ENCODE measurements around the gene RYR3. TPM values are rescaled to one million over a fixed set of nuclear protein-coding genes. Genes with fewer than 3 reads are reported as not detected.

The RYR3 gene
- total RNA-seq, 1 experiment from 2014 or later: under 0.01 TPM

DNA sequence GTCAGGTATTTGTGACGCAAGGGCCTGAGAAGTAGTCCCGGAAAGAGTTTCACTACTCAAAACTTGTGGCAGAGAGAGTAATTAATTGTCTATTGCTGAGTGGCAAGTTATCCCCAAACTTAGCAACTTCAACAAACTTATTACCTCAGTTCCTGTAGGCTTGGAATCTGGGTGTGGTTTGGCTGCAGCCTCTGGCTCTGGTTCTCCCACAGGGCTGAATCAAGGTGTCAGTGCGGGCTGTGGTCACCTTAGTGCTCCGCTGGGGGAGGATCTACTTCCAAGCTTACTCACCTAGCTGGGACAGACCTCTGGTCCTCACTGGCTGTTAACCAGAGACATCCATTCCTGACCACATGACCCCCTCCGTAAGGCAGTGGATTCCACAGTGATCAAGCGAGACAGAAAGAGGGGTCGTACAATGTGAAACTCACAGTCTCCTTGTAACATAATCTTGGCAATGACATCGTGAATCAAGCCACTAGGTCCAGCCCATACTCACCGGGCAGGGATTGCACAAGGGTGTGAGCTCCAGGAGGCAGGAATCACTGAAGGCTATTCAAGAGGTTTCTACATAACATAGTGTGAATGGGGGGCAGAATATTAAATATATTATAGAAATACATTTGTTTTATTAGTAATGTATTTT, 138.3 kb downstream of the RYR3 start:
- DNase-seq (ENCODE audit: low read depth): no peak

DNA sequence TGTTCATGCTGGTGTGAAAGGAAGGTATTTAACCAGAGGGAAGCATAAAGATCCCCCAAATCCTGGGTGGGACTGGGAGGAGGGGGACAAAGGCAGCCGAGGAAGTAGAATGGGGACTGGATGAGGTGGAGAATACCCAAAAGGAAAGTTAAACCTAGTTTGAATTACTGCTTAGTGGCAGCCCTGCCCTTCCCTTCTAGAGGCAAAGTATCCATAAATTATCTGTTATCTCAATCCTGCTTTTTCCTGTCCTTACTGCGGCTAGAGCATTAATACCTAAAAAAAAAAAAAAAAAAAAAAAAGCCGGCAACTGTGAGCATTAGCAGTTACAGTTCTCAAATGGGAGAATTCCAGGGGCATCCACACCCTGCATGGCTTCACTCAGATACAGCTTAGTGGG, 139.0 kb downstream of the RYR3 start:
- no peak for DNase-seq (ENCODE audit: low read depth)

DNA sequence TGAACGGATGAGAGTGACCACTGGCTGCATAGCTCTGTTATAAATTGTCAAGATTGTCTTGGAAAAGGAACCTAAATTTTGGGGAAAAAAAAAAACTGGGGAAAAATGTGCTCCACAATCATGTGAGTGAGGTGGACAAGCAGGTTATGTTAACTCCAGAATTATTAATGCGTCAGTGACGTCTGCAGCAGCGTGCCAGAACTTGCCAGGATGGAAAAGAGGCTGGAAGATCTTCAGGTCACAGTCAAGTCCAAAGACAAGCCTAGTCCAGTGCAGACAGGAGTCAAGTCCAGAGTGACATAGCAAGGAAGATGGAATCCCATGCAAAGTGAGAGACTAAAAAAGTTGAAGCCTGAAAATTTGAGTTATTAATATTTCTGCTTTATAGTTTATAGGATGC, 140.6 kb downstream of the RYR3 start:
- DNase-seq (ENCODE audit: low read depth): no peak

DNA sequence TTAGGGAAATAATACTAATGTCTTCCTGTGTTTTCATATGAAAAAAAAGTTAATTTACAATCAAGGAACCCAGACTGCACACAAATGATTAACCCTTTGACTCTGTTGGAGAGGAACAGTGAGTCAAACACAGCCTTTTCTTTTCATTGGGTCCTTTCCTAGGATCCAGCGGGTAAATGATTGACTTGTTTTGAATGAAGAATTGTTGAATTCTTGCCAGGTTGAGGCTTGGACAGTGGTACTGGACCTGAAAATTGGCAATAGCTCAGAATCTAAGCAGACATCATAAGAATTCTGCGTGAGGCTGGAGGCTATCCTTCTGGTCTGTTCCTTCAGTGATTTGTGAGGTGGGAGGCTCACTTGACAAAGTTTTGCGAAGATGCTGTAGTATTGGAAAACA, 143.0 kb downstream of the RYR3 start:
- DNase-seq (ENCODE audit: low read depth): no peak

DNA sequence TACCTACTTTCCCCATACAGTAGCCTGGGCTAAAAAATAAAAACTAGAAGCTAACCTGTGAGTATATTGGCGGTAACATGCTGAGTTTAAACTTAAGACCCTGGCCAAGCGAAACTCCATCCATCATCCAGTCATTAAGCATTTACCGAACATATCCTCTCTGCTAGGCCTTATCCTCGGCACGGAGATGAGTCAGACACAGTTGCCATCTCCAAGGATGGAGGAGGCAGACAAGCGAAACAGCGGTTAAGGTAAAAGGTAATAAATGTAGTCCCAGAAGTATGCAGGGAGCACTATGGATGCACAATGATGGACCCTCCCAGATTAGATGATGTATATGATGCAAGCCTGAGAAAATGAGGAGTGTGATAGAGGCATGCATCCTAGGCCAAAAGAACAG, 143.6 kb downstream of the RYR3 start:
- DNase-seq (ENCODE audit: low read depth): no peak

DNA sequence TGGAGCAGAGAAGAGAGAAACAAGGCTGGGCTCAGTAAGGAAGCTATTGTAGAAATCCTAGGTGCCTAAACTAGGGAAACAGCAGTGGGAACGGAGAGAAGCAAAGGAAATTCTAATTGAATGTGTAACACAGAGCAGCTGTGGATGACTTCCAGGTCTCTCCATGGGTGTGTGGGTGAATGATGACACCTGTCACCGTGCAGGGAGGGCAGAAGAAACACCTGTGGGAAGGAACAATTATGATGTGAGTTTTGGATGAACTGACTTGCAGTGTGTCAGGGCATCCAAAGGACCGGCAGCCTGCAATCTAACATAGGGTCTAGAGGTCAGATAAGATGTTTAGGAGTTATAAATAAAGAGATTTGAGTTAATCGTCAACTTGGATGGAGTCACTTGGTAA, 144.2 kb downstream of the RYR3 start:
- DNase-seq (ENCODE audit: low read depth): no peak

DNA sequence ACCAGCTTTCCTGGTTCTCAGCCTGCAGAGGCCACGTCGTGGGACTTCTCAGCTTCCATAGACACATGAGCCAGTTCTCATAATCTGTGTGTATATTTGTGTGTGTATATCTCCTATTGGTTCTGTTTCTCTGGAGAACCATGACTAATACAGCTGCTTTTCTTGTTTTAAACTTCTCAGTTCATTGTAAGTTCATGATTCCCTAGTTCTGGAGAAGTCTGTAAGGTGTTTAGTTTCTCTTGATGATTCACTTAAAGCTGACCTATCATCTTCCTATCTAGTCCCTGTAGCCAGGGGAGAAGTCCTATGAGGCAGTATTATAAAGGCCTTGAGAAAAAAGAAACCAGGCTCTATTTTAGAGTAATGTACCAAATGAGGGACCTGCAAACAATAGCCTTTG, 147.7 kb downstream of the RYR3 start:
- no peak for DNase-seq (ENCODE audit: low read depth)

DNA sequence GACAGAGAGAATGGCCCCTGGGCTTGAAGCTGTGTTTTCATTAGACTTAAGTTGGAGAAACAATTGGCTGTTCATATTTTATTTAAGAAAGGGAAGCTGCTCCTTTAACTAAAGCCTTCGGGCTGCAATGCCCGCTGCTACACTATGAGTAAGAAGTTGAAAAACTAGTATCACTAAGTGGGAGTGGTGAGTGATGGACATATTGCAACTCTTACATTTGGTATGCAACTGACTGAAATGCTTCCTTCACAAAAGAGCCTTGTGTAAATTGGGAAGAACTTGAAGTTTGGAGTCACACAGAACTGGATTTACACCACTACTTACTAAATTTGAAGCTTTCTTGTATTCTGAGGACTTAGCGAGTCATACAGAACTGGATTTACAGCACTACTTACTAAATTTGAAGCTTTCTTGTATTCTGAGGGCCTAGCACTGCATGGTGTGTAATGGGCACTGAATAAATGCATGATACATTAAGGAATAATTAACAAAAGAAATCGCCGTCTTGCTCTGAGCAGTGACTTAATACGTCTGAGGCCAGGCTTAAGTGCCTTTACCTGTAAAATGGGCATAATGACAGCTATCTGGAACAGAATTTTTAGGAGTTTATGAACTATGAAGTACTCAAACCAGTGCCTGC, 149.5 kb downstream of the RYR3 start:
- no peak for DNase-seq (ENCODE audit: low read depth)

DNA sequence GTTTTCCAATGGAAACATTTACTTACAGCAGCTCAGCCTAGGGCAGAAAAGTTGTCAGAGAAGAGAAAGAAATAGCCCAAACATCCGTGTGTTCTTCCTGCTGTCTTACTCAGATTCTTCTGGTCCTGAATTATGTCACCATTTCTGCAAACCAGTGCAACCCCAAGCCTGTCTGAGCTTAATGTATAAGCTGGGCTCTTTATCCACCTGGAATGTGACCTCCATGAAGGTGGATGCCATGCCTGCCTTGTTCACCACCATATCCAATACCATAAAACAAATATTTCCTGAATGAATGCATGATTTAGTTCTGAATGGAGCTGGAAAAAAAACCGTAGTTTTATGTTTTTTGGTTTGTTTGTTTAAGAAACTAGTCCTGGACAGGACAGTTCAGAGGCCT, 150.9 kb downstream of the RYR3 start:
- DNase-seq (ENCODE audit: low read depth): no peak

DNA sequence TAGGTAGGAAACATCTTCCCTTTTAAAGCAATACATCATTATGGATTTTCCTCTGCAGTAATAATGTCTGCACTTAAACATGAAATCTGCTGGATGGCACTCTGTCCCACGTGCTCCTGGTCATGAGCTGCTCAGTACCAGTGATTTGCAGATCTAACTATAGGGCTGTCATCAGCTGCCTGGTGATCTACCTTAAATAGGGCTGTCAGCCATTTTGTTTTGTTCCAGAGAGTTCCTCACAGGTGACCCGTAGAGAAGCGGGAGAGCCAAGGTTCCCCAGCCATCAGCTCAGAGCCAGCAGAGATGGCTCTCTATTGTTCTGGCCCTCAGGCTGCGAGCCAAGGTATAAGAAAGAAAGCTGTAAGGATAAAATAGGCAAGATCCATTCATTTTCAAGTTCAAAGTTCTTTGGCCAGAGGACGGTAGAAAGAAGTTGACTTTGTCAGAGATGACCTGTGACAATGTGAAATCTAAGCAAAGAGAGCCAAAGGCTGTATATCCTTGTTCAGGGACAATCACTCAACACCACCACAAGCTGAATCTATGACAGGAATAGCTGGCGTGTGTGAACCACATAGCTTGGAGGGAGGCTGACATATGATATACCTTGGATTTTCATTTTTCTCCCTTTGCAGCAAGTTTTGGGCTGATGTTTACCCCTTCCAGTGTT, 156.5 kb downstream of the RYR3 start:
- no peak for DNase-seq (ENCODE audit: low read depth)

DNA sequence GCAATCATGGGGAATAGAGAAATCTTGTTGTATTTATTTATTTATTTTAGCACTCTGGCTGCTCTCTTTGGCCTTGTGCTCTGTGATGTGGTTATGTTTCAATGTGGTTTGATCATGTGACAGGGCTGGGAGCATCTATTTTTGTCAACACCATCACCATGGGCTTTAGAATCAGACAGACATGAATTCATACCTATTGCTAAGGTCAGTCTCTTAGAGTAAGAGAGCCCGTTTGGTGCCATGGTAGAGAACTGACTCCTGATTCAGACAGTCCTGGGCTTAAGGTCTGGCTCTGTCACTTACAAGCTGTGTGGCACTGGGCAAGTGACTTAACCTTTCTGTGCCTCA, 157.0 kb downstream of the RYR3 start:
- no peak for DNase-seq (ENCODE audit: low read depth)

DNA sequence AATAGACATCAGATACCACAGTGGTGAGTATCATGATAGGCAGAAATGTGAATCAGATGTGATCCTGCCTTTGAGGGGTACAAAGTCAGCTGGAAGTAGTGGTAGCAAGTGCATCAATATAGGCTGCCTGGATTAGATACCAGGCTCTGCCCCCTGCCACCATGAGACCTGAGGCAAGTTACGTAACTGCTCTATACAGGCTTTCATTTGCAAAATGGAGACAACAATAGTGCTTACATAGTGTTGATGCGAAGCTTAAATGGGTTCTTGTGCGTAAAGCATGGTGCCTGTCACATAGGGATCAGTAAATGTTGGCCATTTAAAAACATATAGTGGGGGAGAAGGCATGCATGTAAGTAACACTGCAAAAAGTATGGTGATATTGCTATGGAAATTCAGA, 158.0 kb downstream of the RYR3 start:
- DNase-seq (ENCODE audit: low read depth): no peak

DNA sequence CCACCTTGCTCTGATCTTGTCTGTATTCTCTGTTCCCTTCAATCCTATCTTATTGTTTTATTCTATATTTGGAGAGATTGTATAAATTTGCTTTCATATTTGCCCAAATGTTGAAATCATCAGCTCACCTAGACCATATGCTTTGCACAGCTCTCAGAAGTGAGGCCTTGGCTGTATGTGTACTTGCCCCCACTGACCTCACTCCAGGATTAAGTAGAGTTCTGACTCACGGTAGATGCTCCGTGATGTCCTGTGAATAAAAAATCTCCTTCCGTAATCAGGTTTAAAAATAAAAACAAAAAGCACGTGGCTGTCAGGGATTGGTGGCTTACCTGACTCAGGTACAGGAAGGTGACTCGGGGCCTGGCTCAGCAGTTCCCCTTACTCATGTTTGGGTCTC, 162.2 kb downstream of the RYR3 start:
- DNase-seq (ENCODE audit: low read depth): no peak

DNA sequence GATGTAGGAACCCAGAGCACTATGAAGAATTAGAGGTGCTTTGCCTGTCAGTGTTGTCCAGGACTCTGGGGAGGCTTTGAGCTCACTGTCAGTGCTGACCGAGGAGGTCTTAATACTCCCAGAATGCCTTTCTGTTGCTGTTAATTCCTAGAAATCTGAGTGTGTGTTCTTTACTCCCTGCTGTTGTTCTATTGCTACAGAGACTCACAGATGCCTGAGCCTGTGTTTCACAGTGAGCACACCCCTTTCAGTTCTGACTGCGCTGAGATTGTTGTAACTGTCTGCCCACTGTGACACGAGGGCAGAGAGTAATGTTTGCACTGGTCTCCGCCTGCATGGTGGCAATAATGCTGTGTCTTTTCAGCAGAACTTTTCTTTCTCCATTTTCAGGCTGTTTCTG, 162.9 kb downstream of the RYR3 start:
- DNase-seq (ENCODE audit: low read depth): no peak

DNA sequence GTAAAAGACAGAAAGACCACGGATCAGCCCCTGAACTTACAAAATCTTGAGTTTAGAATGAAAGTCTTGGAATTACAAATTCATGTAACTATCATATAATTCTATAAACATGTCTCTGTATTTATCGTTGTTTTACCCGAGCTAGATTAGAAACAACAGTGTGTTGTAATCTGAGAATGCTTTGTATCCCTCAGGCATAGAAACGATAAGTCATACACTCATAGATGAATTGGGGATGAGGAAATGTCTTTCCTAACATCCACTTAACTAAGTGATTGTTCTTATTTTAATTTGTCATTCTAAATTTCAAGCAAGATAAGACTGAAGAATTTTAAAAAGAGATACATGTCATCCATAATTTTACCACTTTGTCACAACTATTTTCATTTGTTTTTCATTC, 165.3 kb downstream of the RYR3 start:
- DNase-seq (ENCODE audit: low read depth): no peak

DNA sequence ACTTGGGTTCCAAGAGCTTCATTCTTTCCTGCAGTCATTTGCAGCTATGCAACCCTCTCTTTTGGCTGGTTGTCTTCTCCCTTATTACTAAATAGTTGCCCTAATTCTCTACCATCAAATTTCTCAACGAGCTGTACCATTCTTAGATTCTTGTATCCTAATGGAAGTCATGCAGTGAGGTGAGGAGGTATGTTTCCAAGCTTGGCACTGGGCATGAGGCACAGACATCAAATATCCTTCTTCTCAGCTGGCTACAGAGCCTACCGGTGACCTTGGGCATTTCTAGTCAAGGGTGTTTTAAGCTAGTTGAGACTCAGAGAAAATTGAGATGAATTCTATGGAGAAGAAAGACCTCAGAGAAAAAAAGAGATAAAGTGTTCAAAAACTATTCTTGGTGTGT, 166.1 kb downstream of the RYR3 start:
- DNase-seq (ENCODE audit: low read depth): no peak

DNA sequence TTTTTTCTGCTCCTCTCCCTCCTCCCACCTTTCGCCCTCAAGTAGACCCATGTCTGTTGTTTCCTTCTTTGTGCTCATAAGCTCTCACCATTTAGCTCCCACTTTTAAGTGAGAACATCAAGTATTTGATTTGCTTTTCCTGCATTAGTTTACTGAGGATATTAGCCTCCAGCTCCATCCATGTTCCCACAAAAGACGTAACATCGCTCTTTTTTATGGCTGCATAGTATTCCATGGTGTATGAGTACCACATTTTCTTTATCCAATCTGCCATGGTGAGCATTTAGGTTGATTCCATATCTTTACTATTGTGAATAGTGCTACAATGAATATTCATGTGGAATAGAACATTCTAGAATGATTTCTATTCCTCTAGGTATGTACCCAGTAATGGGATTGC, 178.6 kb downstream of the RYR3 start:
- no peak for DNase-seq (ENCODE audit: low read depth)

DNA sequence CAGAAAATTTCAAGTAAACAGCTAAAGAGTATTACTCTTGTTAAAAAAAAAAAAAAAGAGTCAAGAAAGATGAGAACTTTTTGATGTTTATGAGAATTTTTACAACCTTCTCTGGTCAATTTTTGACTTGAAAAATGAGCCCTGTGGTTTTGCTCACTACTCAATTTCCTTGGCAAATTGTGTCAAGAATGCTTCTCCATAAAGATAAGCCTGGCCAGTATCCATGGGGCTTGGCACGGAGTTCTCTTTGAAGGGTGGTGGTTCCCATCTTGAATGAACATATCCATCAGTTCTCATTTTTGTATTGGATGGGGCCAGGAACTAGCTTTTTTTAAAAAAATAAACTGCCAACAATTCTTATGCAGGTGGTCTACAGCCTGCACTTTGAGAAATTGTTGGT, 179.9 kb downstream of the RYR3 start:
- DNase-seq (ENCODE audit: low read depth): no peak

DNA sequence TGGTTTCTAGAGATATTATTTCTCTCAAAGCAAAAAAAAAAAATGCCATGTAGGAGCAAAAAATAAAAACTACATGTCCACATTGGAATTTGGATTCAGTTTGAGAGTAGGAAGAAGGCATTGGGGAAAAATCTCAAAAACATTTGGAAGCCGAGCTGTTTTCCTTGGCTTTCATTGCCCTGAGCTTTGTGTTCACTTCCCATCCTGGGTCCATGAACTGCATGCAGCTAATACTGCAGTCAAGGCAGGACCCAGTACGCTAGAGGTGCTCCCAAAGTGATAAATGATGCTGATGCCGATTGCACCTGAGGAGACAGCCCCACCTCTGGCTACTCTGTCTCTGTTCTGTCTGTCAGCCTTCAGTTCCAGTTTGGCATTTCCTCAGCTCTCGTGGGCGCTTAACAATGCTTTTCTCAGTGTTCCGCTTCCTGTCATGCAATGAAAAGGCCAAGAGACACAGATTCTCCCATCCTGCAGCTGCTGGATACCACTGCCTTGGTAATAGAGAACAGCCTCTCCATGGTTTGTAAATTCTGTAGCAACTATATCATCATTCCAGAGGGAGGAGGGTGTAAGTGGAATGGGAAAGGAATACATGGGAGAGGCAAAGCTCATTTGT, 181.8 kb downstream of the RYR3 start:
- DNase-seq (ENCODE audit: low read depth): no peak

DNA sequence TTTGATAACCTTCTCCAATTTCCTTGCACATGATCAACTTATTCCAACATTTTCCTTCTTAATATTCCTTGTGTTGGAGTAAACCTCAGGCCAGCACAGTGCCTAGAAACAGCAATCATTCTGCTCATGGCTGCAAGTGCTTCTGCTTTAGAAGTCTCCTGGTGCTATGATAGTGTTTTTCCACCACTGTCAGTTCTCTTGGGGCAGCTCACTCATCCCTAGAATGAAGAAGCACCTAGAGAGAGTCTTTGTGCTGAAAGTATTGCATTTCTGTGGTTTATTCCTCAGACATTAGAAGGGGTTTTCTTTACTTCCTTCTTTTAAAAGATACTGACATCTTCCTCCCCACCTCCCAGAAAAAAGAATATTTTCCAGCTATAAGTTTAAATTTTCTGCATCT, 183.5 kb downstream of the RYR3 start:
- no peak for DNase-seq (ENCODE audit: low read depth)

DNA sequence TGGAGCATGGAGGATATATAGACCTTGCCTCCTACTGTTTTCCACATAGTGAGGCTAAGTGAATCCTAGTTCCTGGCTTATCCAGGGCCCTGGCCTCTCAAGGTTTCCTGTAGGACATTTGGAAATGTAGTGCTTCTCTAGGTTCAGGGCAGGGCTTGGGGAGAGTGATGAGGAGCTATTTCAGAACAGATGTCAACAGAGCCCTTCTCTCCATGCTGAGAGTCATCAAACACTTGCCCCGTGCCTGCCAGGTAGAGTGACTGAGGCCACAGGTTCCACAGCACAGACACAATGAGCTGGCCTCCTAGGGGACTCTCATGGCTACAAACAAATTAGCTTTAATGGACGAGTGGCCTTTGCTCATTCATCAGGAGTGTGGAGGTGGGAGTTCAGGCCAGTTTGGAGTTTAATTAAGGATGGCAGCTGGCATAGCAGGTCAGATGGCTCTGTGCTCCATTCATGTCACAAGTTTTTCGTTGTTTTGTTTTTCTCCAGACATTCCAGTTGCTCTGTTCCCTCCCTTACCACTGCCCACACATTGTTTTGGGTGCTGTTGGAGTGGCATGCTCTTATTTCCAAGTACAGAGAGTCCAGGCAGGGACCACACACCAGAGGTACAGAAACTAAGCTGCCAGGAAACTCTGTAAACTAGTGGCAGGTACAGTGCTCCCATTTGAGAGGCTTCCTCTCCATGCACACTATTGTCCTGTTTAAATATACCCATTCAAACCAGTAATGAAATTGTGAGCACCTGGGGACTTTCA, 189.8 kb downstream of the RYR3 start:
- no peak for DNase-seq (ENCODE audit: low read depth)

DNA sequence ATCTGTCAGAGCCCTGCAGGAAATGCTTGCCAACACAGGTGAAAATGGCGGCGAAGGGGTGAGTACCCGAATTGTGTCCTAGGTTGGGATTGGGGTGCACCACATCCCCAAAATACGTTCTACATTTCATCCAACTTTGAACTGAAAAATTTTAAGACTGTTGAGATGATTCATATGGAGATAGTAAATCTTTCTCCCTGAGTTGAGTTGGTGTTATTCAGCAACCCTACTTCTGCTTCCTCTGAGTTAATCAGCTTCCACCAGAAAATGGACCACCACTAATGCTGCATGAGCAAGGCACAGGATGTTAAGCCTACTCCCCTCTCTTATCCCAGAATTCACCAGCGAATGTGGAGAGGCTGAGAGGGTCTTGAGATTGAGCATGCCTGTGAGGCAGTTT, 192.9 kb downstream of the RYR3 start:
- no peak for DNase-seq (ENCODE audit: low read depth)

Measured in RPMI7951 (cell line).